Esophagus squamous epithelium (tissue), 4 donors: ENCODE measurements around the gene SHFL.

Experiments used
- POLR2A ChIP-seq, 4 donors: fragments of 450-650 bp; IDR thresholded peaks; one replicate each; pipeline ENCODE4 v1.6.1; 2017; ENCODE audit warnings: antibody characterized with exemption in 4 of 4, mild to moderate bottlenecking in 4 of 4, moderate library complexity in 3 of 4
- TF ChIP-seq, protein P1 (sequence below), 6 experiments: fragments of 450-650 bp in 4 of 6; fragments of 200-600 bp in 2 of 6; sonication (generic) in 2 of 6; IDR thresholded peaks; one replicate each; pipeline ENCODE4 v1.5.1; 2016 to 2019; ENCODE audit warnings: antibody characterized with exemption in 6 of 6, mild to moderate bottlenecking in 4 of 6, moderate library complexity in 4 of 6

DNA sequence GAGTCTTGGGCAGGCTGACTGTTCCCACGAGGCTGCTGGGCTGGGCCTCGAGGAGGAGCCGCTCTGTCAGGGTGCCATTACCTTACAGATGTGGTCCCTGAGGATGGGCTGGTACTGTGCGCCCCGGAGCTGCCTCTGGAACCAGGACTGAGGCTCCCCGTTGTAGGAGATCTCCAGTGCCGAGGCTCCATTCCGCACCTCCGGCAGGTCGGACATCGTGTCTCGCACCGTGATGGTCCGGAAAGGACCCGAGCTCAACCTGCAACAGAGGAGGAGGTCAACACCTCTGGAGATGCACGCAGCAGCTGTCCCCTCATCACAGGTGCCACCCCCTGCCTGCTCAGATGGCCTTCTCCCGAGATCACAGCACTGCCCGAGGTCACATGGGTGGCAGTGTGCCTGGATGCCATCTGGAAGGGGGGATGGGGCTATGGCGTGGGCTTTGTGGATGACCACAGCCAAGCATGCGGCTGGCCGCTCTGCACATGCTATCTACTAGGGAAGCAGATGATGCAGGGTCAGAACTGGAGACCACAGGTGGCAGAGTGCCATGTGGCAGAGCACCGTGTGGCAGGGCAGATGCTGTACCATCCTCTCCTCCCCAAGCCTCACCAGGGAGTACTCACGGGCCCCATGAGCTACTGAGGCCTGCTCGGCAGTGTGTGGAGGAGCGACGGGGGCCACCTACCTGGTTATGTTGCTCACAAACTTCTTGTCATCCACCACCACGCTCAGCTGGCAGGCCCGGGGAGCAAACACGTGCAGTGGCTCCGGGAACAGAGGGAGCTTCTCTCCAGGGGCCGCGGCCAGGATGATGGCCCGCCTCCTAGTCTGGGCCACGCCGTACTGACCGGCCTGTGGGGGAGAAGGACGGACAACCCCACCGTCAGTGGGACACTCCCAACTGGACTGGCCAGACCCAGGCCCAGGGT lies 51.9 kb downstream of the SHFL start:
- TF ChIP-seq, protein P1, sequence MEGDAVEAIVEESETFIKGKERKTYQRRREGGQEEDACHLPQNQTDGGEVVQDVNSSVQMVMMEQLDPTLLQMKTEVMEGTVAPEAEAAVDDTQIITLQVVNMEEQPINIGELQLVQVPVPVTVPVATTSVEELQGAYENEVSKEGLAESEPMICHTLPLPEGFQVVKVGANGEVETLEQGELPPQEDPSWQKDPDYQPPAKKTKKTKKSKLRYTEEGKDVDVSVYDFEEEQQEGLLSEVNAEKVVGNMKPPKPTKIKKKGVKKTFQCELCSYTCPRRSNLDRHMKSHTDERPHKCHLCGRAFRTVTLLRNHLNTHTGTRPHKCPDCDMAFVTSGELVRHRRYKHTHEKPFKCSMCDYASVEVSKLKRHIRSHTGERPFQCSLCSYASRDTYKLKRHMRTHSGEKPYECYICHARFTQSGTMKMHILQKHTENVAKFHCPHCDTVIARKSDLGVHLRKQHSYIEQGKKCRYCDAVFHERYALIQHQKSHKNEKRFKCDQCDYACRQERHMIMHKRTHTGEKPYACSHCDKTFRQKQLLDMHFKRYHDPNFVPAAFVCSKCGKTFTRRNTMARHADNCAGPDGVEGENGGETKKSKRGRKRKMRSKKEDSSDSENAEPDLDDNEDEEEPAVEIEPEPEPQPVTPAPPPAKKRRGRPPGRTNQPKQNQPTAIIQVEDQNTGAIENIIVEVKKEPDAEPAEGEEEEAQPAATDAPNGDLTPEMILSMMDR (IDR thresholded peaks at IDR 0.05), result no peak
- TF ChIP-seq POLR2A (IDR thresholded peaks at IDR 0.05), result no peak
